Measurements from ENCODE around the gene ANKRD23.

The ANKRD23 gene

DNA sequence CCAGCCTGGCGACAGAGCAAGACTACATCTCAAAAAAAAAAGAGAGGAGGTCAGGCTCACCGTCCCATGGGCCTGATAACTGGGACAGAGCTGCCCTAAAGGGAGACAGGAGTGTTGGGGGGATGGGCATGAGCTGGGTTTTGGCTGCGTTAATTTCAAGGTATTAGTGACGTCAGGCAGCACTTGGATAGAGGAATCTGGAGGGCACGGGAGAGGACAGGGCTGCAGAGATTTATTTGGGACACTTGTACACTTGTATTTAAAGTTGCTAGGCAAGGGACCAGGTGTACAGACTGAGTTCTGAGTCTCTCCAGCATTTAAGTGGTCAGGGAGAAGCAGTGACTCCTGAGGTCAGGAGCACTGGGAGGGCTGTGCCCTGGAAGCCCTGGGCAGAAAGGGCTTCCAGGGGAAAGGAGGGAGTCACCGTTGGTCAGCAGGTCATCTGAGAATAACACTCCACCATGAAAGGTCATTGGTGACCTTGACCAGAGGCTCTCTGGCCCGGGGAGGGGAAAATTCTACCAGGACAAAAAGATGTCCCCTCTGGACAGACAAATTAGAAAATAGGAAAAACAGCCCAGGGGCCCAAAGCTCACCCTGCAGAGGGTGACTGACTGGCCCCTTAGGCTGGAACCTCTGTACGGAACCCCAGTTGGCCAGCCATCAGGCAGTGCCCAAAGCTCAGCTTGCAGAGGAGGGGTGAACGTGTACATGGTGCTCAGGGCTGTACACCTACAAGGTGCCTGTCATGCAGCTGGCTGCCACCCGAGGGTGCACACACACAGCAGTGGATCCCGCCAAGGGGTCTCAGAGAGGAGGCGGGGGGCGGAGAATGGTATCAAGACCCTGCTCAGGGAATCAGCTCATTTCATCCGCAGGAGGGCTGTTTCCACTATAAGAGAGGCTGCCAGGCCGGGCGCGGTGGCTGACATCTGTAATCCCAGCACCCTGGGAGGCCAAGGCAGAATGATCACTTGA lies 50.8 kb downstream of the ANKRD23 start:
- no peak for DNase-seq

DNA sequence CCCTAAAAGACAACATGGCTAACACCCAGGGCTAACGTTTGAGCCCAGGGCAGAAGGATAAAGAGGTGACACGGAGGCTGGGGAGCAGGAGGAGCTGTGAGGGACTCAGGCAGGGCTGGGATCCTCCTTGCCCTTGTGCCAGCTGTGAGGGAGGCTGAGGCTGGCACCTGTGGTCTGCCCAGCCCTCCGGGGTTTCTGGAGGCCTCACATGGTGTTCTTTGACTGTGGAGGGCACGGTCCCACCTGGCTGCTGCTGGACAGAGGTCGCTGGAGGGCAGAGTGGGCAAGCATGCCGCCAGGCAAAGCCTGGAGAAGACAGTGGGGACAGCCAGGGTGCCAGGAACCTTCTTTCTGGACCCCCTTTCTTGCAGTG lies 54.6 kb downstream of the ANKRD23 start:
- DNase-seq = no peak

DNA sequence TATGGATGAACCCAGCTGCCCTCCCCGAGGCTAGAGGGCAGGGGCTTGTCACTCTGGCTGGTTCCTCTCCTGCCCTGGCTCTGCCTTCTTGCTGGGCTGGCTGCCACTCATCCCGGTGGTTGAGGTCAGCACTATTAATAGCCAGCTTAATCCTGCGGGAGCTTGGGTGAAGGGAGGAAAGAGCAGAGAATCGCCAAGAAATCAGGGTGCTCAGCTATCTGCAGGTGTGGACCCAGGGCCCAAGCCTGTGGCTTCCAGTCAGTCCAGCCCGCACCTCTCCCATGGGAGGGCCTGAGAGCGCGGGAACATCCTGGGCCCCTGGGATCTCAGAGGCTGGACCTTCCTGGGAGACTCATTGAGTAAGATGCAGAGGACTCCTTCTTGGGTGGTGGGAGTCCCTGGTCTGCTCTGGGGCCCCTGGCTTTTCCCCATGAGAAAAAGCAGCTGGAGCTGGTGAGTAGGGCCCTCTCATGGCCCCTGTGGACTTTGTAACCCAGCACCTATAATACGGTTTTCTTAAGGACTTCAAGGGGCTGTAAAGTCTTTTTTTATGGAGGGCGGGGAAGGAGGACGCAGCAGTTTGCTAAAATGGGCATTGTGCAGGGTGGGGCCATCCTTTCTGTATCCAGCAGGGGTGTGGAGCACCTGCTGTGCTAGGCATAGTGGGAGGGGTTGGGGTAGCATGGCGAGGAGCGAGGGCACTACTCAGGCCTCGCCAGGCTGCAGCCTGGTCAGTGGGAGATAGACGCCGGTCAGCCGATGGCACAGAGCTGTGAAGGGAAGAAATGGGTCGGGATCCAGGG lies 55.2 kb downstream of the ANKRD23 start:
- DNase-seq = no peak
